GM08714 (cell line): Measurements from ENCODE around the gene GJA4.
"Not testable (repeated sequence)": the region's sequence is repeated elsewhere in the genome, so short reads cannot be mapped to it uniquely, and the experiment has no call there.

Experiments used
- H3K4me3 ChIP-seq: fragments of 200-500 bp; sonication (Bioruptor generic); 2 replicates; pipeline ENCODE4 v1.5.1; 2014; ENCODE audit warnings: mild to moderate bottlenecking, low read length, inconsistent platforms
- ZNF274 ChIP-seq: IDR thresholded peaks from 2 replicates; pipeline ENCODE4 v1.6.1; 2012; ENCODE audit warnings: mild to moderate bottlenecking, low read depth, low read length

GJA4 gene

GRCh38 chr1:34759503-34760357, 33.1 kb upstream of the GJA4 start, which contains the start of gene GJB4:
TSS of gene GJB4 (plus strand) at chr1:34759740. CDS start at chr1:34761255, 1,515 bp downstream.
- TF ChIP-seq ZNF274: no peak
- H3K4me3 ChIP-seq: no peak within 1 kb of the TSS

- TF ChIP-seq ZNF274: no peak
- no peak overlapping the region for H3K4me3 ChIP-seq
Measured at GRCh38 chr1:34761176-34761761, 31.5 kb upstream of the GJA4 start.

GRCh38 chr1:34761776-34762307, 31.0 kb upstream of the GJA4 start:
- H3K4me3 ChIP-seq: no peak overlapping the region

GRCh38 chr1:34762474-34763141, 30.2 kb upstream of the GJA4 start:
- H3K4me3 ChIP-seq: no peak overlapping the region
- no peak for TF ChIP-seq ZNF274

More at GRCh38 chr1:34761776-34762307, 31.0 kb upstream of the GJA4 start:
- TF ChIP-seq ZNF274: no peak

- no peak overlapping the region for H3K4me3 ChIP-seq
- TF ChIP-seq ZNF274: no peak
Measured at GRCh38 chr1:34763142-34763781, 29.5 kb upstream of the GJA4 start.

GRCh38 chr1:34768856-34769255, 23.9 kb upstream of the GJA4 start:
- H3K4me3 ChIP-seq: no peak overlapping the region
- TF ChIP-seq ZNF274: no peak

GRCh38 chr1:34770891-34771504, 21.8 kb upstream of the GJA4 start:
- no peak for TF ChIP-seq ZNF274
- no peak overlapping the region for H3K4me3 ChIP-seq

- no peak for TF ChIP-seq ZNF274
- H3K4me3 ChIP-seq: no peak overlapping the region
Measured at GRCh38 chr1:34771573-34772371, 21.0 kb upstream of the GJA4 start.

GRCh38 chr1:34773114-34773513, 19.7 kb upstream of the GJA4 start:
- not testable (repeated sequence) for H3K4me3 ChIP-seq

- no peak overlapping the region for H3K4me3 ChIP-seq
- TF ChIP-seq ZNF274: no peak
Measured at GRCh38 chr1:34774957-34775356, 17.8 kb upstream of the GJA4 start.

GRCh38 chr1:34776911-34777310, 15.9 kb upstream of the GJA4 start:
- no peak for TF ChIP-seq ZNF274
- H3K4me3 ChIP-seq: no peak overlapping the region

GRCh38 chr1:34777519-34778321, 15.1 kb upstream of the GJA4 start:
- H3K4me3 ChIP-seq: no peak overlapping the region
- TF ChIP-seq ZNF274: no peak
